ENCODE measurements around the gene APCDD1.
"Not testable (repeated sequence)": the region's sequence is repeated elsewhere in the genome, so short reads cannot be mapped to it uniquely, and the experiment has no call there.

Gene APCDD1

DNA sequence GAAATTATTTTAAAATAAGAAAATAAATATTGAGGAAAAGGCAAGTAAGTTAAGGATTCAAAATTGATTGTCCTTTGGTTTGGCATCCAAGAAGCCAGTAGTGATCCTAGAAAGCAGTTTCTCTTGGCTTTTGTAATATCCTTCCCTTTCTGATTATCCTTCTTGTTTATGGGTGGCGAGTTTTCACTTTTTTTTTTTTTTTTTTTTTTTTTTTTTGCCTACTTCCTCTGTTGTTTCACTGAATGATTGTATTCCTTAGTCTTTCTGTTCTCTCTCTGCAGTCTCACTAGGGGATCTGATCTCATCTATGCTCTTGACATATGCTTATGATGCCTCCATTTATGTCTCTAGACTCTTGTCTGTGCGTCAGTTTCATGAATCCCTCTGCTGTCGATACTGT is 75.6 kb downstream of the APCDD1 start:
- DNase-seq: no peak

DNA sequence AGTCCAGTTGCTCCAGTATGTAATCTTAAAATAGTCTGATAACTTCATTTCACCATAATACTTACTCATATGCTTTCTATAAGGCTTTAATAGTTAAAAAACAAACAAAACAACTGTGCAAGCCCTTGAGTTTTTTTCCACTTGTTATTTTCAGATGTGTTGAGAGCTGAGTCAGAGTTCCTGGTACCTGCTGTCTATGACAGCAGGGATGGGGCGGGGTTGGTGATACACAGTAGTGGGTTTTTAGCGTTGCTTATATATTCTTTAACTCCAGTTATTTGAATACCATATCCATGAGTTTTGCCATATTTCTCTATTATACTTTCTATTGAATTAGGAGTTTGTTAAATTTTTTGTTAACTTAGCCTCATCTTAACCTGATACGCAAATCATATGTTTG is 76.4 kb downstream of the APCDD1 start:
- DNase-seq: no peak

DNA sequence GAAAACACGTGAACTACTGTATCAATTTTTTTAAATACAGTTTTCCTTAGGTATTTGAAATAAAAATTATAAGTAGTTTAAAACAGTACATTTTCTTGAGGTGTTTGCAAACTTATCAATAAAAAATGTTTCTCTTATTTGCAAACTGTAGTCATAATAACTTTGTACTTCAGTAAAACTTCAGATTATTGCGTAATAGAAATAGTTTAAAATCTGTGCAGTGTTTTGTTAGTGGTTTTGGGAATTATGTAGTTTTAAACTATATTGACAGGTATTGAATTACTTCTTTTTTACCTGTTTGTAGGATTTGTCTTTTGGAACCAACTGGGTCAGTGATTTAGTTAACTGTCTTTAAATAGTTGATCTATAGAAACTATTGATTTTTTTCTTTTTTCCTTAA is 78.7 kb downstream of the APCDD1 start:
- DNase-seq: no peak

DNA sequence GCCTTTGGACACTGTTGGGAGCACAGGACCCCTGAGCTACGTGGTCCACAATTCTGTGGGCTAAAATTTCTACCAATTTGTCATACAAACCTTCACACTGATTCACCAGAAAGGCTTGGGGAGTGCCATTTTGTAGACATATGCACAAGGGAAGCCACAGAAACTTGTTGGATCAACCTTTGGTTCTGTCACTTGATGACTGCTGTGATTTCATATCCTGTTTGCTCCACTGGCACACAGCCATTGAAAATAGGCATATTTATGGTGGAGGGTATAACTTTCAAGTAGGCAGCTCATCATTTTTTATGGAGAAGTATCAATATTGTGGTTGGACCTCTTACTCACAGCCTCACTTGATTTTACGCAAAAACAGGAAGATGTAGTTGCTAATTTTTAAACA is 81.8 kb downstream of the APCDD1 start:
- DNase-seq: no peak

DNA sequence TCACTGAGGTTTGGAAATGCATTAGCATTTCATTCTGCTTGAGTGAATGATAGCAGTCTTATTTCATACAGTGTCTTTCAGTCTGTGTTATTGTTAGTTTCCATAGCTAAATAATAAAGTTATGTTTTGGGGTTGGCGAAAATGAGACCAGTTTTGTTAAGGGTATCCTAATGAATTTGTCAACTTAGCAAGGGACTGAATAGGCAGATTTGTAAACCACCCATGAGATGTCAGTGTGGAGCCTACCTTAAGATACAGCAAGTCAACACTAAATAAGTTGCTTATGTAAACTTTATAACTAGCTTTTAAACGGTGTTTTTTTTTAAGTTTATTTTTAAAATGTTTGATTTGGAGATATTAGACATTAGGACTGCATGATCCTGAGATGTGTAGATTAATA is 83.3 kb downstream of the APCDD1 start:
- DNase-seq: no peak

DNA sequence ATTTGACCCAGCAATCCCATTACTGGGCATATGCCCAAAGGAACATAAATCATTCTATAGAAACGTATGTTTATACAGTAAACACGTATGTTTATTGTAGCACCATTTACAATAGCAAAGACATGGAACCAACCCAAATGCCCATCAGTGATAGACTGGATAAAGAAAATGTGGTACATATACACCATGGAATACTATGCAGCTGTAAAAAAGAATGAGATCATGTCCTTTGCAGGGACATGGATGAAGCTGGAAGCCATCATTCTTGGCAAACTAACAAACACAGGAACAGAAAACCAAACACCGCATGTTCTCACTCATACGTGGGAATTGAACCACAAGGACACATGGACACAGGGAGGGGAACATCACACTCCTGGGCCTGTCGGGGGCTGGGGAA is 84.7 kb downstream of the APCDD1 start:
- not testable (repeated sequence) for DNase-seq
